ENCODE measurements around the gene IGSF9B. TPM values are rescaled to one million over a fixed set of nuclear protein-coding genes. Genes with fewer than 3 reads are reported as not detected.

Gene IGSF9B
- total RNA-seq, 2 donors from 2014 or later, result 2.3 to 4.4 TPM

GRCh38 chr11:133916784-133917440 lies 39.9 kb downstream of the IGSF9B start:
- intact Hi-C loops (cut with DNase I, micrococcal nuclease), result no loop called here
- no peak for DNase-seq
- peak; percentile 84 for ATAC-seq

- ATAC-seq, result no peak
- intact Hi-C loops (cut with DNase I, micrococcal nuclease), result no loop called here
- DNase-seq, result no peak
Observed at GRCh38 chr11:133913761-133914160, 43.0 kb downstream of the IGSF9B start.

GRCh38 chr11:133911171-133911570 lies 45.6 kb downstream of the IGSF9B start:
- intact Hi-C loops (cut with DNase I, micrococcal nuclease), result no loop called here
- no peak for ATAC-seq
- no peak for DNase-seq

- DNase-seq, result no peak
- ATAC-seq, result no peak
- intact Hi-C loops (cut with DNase I, micrococcal nuclease), result no loop called here
Observed at GRCh38 chr11:133910101-133910500, 46.7 kb downstream of the IGSF9B start.

GRCh38 chr11:133908827-133909226 lies 47.9 kb downstream of the IGSF9B start:
- intact Hi-C loops (cut with DNase I, micrococcal nuclease), result no loop called here
- no peak for ATAC-seq
- DNase-seq, result no peak

- intact Hi-C loops (cut with DNase I, micrococcal nuclease), result no loop called here
- ATAC-seq (no peak), DNase-seq (no peak)
Observed at GRCh38 chr11:133907841-133908241, 48.9 kb downstream of the IGSF9B start.

GRCh38 chr11:133907216-133907615 lies 49.6 kb downstream of the IGSF9B start:
- intact Hi-C loops (cut with DNase I, micrococcal nuclease), result no loop called here
- no peak for ATAC-seq
- DNase-seq, result no peak

- DNase-seq, result no peak
- intact Hi-C loops (cut with DNase I, micrococcal nuclease), result no loop called here
- no peak for ATAC-seq
Observed at GRCh38 chr11:133906746-133907145, 50.0 kb downstream of the IGSF9B start.

- DNase-seq (no peak), ATAC-seq (no peak)
- intact Hi-C loops (cut with DNase I, micrococcal nuclease), result no loop called here
Observed at GRCh38 chr11:133906241-133906640, 50.5 kb downstream of the IGSF9B start.

GRCh38 chr11:133905677-133906156 lies 51.1 kb downstream of the IGSF9B start:
- ATAC-seq (no peak), DNase-seq (no peak)
- intact Hi-C loops (cut with DNase I, micrococcal nuclease), result no loop called here

GRCh38 chr11:133904818-133905515 lies 51.8 kb downstream of the IGSF9B start:
- ATAC-seq (no peak), DNase-seq (no peak)
- intact Hi-C loops (cut with DNase I, micrococcal nuclease), result no loop called here

- no peak for DNase-seq
Observed at GRCh38 chr11:133903875-133904817, 52.6 kb downstream of the IGSF9B start.

GRCh38 chr11:133903056-133903455 lies 53.7 kb downstream of the IGSF9B start:
- DNase-seq (no peak), ATAC-seq (no peak)
- intact Hi-C loops (cut with DNase I, micrococcal nuclease), result no loop called here

More at GRCh38 chr11:133903875-133904817, 52.6 kb downstream of the IGSF9B start:
- ATAC-seq, result no peak
- intact Hi-C loops (cut with DNase I, micrococcal nuclease), result no loop called here

GRCh38 chr11:133902506-133902905 lies 54.3 kb downstream of the IGSF9B start:
- no peak for ATAC-seq
- DNase-seq, result no peak
- intact Hi-C loops (cut with DNase I, micrococcal nuclease), result no loop called here

GRCh38 chr11:133901999-133902398 lies 54.8 kb downstream of the IGSF9B start:
- ATAC-seq (no peak), DNase-seq (no peak)
- intact Hi-C loops (cut with DNase I, micrococcal nuclease), result no loop called here

- intact Hi-C loops (cut with DNase I, micrococcal nuclease), result no loop called here
- no peak for DNase-seq
- ATAC-seq, result no peak
Observed at GRCh38 chr11:133901316-133901715, 55.5 kb downstream of the IGSF9B start.

- ATAC-seq (no peak), DNase-seq (no peak)
- intact Hi-C loops (cut with DNase I, micrococcal nuclease), result no loop called here
Observed at GRCh38 chr11:133900176-133901105, 56.3 kb downstream of the IGSF9B start.

GRCh38 chr11:133898770-133899115 lies 58.0 kb downstream of the IGSF9B start:
- intact Hi-C loops (cut with DNase I, micrococcal nuclease), result no loop called here
- DNase-seq (no peak), ATAC-seq (no peak)

Data from left colon (tissue), 2 donors.